WTC11 (cell line): Measurements from ENCODE around the gene MYLK. TPM values are rescaled to one million over a fixed set of nuclear protein-coding genes. Genes with fewer than 3 reads are reported as not detected.

ENCODE experiments used
- ATAC-seq: fragments of 200-7000 bp; cut with Tn5 transposase; 2 replicates; pipeline ENCODE4 v1.10.0; 2021; ENCODE audit warnings: mild to moderate bottlenecking, moderate library complexity
- CTCF ChIA-PET: fragments of 300-600 bp; sonication (Branson Sonifier 250); formaldehyde crosslinking; loops from one replicate; lab custom pipeline; 2021; ENCODE audit warnings: antibody characterized with exemption; lab: Charles Lee
- POLR2A ChIA-PET: fragments of 350-600 bp; sonication (Branson Sonifier 250); formaldehyde crosslinking; loops from one replicate; lab custom pipeline; 2021; ENCODE audit warnings: antibody characterized with exemption; lab: Charles Lee
- DNase-seq: peaks from one replicate; pipeline ENCODE4 v3.0.0; 2021; ENCODE audit warnings: low spot score
- H3K27ac Mint-ChIP-seq: 2 replicates; pipeline ENCODE4 v1.8.0; 2021; ENCODE audit warnings: mixed read lengths
- H3K27me3 Mint-ChIP-seq: 2 replicates; pipeline ENCODE4 v1.8.0; 2021; ENCODE audit warnings: low read depth, mild to moderate bottlenecking, moderate library complexity, mixed read lengths
- H3K36me3 Mint-ChIP-seq: 2 replicates; pipeline ENCODE4 v1.8.0; 2021; ENCODE audit warnings: mixed read lengths
- H3K4me1 Mint-ChIP-seq: 2 replicates; pipeline ENCODE4 v1.8.0; 2022; ENCODE audit warnings: mixed read lengths
- H3K4me3 Mint-ChIP-seq: 2 replicates; pipeline ENCODE4 v1.8.0; 2021; ENCODE audit warnings: mild to moderate bottlenecking, moderate library complexity, mixed read lengths
- H3K9me3 Mint-ChIP-seq: 2 replicates; pipeline ENCODE4 v1.8.0; 2021; ENCODE audit warnings: mixed read lengths
- E2F1 ChIP-seq: sonication (generic); formaldehyde crosslinking; IDR thresholded peaks from 2 replicates; pipeline ENCODE4 v1.8.0; 2022; ENCODE audit warnings: mild to moderate bottlenecking, missing genetic modification reagents
- IRF1 ChIP-seq: sonication (generic); formaldehyde crosslinking; IDR thresholded peaks from 2 replicates; pipeline ENCODE4 v1.8.0; 2023; ENCODE audit warnings: missing genetic modification reagents
- JUN ChIP-seq: sonication (generic); formaldehyde crosslinking; IDR thresholded peaks from 2 replicates; pipeline ENCODE4 v1.8.0; 2023; ENCODE audit warnings: mild to moderate bottlenecking, missing genetic modification reagents
- KAT7 ChIP-seq: sonication (generic); formaldehyde crosslinking; IDR thresholded peaks from 2 replicates; pipeline ENCODE4 v1.8.1; 2023; ENCODE audit warnings: missing genetic modification reagents, mild to moderate bottlenecking, borderline replicate concordance
- PRDM15 ChIP-seq: sonication (generic); formaldehyde crosslinking; IDR thresholded peaks from 2 replicates; pipeline ENCODE4 v1.8.0; 2022; ENCODE audit warnings: missing genetic modification reagents
- TEAD4 ChIP-seq: sonication (generic); formaldehyde crosslinking; IDR thresholded peaks from 2 replicates; pipeline ENCODE4 v1.8.0; 2022; ENCODE audit warnings: mild to moderate bottlenecking, missing genetic modification reagents
- ZNF138 ChIP-seq: sonication (generic); formaldehyde crosslinking; conservative IDR thresholded peaks from 2 replicates; pipeline ENCODE4 v1.8.1; 2022; ENCODE audit warnings: mild to moderate bottlenecking, moderate library complexity, missing genetic modification reagents
- ZNF219 ChIP-seq: sonication (generic); formaldehyde crosslinking; IDR thresholded peaks from 2 replicates; pipeline ENCODE4 v1.8.0; 2023; ENCODE audit warnings: missing genetic modification reagents, mild to moderate bottlenecking, borderline replicate concordance
- total RNA-seq: library from RNA; stranded (reverse); gene quantifications from 3 replicates; pipeline ENCODE4 v1.2.3, GENCODE V29; 2021
- TF ChIP-seq, protein P1 (sequence below): sonication (generic); formaldehyde crosslinking; IDR thresholded peaks from 2 replicates; pipeline ENCODE4 v1.8.0; 2022; ENCODE audit warnings: mild to moderate bottlenecking, missing genetic modification reagents
- TF ChIP-seq, protein P2 (sequence below): sonication (generic); formaldehyde crosslinking; IDR thresholded peaks from 2 replicates; pipeline ENCODE4 v1.8.0; 2023; ENCODE audit warnings: missing genetic modification reagents, mild to moderate bottlenecking, borderline replicate concordance
- TF ChIP-seq, protein P3 (sequence below): fragments of 250-450 bp; sonication (Bioruptor Pico); IDR thresholded peaks from 2 replicates; pipeline ENCODE4 v2.1.2; 2022; ENCODE audit warnings: mild to moderate bottlenecking, moderate library complexity
- TF ChIP-seq, protein P4 (sequence below): sonication (generic); formaldehyde crosslinking; IDR thresholded peaks from 2 replicates; pipeline ENCODE4 v1.8.1; 2022; ENCODE audit warnings: mild to moderate bottlenecking, missing genetic modification reagents, moderate library complexity, borderline replicate concordance

The MYLK gene
- total RNA-seq, 1 experiment from 2014 or later = 10.4 TPM

- TF ChIP-seq, protein P1, sequence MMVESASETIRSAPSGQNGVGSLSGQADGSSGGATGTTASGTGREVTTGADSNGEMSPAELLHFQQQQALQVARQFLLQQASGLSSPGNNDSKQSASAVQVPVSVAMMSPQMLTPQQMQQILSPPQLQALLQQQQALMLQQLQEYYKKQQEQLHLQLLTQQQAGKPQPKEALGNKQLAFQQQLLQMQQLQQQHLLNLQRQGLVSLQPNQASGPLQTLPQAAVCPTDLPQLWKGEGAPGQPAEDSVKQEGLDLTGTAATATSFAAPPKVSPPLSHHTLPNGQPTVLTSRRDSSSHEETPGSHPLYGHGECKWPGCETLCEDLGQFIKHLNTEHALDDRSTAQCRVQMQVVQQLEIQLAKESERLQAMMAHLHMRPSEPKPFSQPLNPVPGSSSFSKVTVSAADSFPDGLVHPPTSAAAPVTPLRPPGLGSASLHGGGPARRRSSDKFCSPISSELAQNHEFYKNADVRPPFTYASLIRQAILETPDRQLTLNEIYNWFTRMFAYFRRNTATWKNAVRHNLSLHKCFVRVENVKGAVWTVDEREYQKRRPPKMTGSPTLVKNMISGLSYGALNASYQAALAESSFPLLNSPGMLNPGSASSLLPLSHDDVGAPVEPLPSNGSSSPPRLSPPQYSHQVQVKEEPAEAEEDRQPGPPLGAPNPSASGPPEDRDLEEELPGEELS = no peak
- TF ChIP-seq ZNF219 (CRISPR knock-in tag) (no peak), TEAD4 (CRISPR knock-in tag) (no peak), E2F1 (no peak)
- TF ChIP-seq, protein P2, sequence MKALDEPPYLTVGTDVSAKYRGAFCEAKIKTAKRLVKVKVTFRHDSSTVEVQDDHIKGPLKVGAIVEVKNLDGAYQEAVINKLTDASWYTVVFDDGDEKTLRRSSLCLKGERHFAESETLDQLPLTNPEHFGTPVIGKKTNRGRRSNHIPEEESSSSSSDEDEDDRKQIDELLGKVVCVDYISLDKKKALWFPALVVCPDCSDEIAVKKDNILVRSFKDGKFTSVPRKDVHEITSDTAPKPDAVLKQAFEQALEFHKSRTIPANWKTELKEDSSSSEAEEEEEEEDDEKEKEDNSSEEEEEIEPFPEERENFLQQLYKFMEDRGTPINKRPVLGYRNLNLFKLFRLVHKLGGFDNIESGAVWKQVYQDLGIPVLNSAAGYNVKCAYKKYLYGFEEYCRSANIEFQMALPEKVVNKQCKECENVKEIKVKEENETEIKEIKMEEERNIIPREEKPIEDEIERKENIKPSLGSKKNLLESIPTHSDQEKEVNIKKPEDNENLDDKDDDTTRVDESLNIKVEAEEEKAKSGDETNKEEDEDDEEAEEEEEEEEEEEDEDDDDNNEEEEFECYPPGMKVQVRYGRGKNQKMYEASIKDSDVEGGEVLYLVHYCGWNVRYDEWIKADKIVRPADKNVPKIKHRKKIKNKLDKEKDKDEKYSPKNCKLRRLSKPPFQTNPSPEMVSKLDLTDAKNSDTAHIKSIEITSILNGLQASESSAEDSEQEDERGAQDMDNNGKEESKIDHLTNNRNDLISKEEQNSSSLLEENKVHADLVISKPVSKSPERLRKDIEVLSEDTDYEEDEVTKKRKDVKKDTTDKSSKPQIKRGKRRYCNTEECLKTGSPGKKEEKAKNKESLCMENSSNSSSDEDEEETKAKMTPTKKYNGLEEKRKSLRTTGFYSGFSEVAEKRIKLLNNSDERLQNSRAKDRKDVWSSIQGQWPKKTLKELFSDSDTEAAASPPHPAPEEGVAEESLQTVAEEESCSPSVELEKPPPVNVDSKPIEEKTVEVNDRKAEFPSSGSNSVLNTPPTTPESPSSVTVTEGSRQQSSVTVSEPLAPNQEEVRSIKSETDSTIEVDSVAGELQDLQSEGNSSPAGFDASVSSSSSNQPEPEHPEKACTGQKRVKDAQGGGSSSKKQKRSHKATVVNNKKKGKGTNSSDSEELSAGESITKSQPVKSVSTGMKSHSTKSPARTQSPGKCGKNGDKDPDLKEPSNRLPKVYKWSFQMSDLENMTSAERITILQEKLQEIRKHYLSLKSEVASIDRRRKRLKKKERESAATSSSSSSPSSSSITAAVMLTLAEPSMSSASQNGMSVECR = no peak
- TF ChIP-seq, protein P3, sequence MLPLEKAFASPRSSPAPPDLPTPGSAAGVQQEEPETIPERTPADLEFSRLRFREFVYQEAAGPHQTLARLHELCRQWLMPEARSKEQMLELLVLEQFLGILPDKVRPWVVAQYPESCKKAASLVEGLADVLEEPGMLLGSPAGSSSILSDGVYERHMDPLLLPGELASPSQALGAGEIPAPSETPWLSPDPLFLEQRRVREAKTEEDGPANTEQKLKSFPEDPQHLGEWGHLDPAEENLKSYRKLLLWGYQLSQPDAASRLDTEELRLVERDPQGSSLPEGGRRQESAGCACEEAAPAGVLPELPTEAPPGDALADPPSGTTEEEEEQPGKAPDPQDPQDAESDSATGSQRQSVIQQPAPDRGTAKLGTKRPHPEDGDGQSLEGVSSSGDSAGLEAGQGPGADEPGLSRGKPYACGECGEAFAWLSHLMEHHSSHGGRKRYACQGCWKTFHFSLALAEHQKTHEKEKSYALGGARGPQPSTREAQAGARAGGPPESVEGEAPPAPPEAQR = no peak
- TF ChIP-seq, protein P4, sequence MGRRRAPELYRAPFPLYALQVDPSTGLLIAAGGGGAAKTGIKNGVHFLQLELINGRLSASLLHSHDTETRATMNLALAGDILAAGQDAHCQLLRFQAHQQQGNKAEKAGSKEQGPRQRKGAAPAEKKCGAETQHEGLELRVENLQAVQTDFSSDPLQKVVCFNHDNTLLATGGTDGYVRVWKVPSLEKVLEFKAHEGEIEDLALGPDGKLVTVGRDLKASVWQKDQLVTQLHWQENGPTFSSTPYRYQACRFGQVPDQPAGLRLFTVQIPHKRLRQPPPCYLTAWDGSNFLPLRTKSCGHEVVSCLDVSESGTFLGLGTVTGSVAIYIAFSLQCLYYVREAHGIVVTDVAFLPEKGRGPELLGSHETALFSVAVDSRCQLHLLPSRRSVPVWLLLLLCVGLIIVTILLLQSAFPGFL (CRISPR knock-in tag) = no peak
Observed at GRCh38 chr3:123667784-123668183, 216.3 kb downstream of the MYLK start (continued).

DNA sequence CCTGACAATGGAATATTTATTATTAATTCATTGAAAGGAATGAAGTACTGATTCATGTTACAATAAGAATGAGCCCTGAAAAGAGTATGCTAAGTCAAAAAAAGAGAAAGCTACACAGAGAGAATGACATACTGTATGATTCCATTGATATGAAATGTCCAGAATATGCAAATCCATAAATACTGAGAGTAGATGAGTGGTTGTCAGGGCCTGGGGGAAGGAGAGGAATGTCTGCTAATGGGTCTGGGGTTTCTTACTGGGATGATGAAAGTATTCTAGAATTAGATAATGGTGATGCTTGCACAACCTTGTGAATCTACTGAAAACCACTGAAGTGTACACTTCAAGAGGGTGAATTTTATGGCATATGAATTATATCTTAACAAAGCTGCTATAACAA, 219.4 kb downstream of the MYLK start:
- DNase-seq (no peak), ATAC-seq (no peak)
- CTCF ChIA-PET = no interaction called here

More for the DNA sequence above, 219.4 kb downstream of the MYLK start:
- Mint-ChIP-seq H3K36me3 (no peaks in the 10 kb centered on the region), H3K27me3 (peaks cover 4% of the 10 kb centered on the region), H3K9me3 (no peaks in the 10 kb centered on the region), H3K4me3 (no peak overlapping the region), H3K4me1 (no peaks in the 10 kb centered on the region), H3K27ac (no peak overlapping the region)
- TF ChIP-seq ZNF138 (no peak), KAT7 (CRISPR knock-in tag) (no peak), PRDM15 (CRISPR knock-in tag) (no peak), JUN (no peak), IRF1 (no peak)
- POLR2A ChIA-PET = no interaction called here
